Posterior cingulate gyrus (tissue), 11 donors: ENCODE data around the gene EIPR1.
"Not testable (repeated sequence)": the region's sequence is repeated elsewhere in the genome, so short reads cannot be mapped to it uniquely, and the experiment has no call there.

Experiments
- DNase-seq, 10 donors: peaks; one replicate each; pipeline versions ENCODE4 v3.0.0 to v3.0.0-alpha.2; 2020 to 2021; ENCODE audit warnings: mixed read lengths in 3 of 10
- intact Hi-C: fragments of 100-400 bp; cut with DNase I; formaldehyde crosslinking; loops from one replicate; pipeline ENCODE4 v1.15.1; 2023

Gene EIPR1

DNA sequence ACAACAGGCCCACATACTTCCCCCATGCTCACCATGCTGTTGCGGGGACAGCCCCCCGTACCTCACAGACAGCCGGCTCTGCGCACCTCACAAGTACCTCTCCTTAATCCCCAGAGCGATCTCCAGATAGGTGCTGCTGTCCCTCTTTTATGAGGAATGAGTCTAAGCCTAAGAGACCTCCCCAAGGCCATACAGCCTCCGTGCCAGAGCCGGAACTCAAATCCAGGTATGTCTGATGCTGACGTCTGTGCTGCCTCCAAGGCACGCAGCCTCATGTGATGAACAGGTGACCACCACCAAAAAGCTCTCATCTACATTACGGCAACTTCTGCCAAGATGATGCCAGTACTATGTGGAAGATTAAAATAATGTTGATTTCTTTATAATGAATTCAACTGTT, 85.2 kb downstream of the EIPR1 start:
- peak in 1 of 10 donors; percentile 42 for DNase-seq

DNA sequence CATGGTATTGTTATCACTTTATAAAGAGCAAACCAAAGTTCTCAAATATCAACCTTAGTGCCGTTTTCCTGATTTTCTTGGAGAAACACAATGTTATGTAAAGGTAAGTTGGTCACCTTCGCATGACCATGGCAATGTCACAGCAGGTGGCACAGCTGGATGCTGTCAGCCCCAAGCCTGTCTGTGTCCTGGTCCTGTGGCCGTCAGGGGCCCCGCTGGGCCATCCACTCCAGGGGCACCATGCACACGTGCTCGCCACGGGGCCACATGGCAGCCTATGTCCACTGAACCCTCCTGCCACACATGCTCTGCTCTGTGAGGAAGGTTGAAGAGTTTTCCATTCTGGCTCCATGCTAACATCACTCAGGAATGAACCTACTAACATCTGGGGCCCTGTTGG, 85.9 kb downstream of the EIPR1 start:
- intact Hi-C loops, result no loop called here
- DNase-seq, result peak in 1 of 10 donors; percentile 41

More for the DNA sequence above, 85.2 kb downstream of the EIPR1 start:
- intact Hi-C loops, result no loop called here

DNA sequence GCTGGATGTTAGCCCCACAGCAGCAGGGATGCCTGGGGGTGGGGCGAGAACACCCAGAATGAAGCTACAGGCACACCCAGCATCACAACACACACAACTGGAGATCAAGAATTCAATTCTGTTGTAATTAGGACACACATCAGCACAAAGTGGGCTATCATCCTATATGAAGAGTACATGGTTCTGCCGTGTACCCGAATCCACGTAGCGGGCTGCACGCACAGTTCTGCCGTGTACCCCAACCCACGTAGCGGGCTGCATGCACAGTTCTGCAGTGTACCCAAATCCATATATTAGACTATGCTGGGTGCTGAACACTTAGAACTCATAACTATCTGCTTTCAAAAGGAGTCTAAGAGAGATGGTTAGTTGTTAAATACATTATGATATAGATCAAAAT, 86.5 kb downstream of the EIPR1 start:
- intact Hi-C loops, result no loop called here
- DNase-seq, result peak in 2 of 10 donors; percentile 49 to 60

DNA sequence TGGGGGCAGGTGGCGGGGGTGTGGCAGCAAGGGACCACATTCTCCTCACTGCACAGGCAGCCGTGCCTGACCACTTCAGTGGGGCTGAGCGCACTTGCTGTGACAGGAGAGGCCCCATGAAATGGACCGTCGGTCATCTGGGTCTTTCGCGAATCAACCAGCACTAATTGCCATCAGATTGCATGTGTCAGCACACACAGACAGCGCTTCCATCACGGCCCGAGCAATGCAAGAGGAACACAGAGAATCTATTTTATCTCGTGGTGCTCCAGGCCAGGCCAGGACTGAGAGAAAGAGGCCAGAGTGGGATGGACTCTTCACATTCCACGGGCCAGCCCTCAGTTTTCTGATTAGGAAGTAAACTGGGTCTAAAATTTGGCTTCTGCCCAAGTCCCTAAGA, 87.0 kb downstream of the EIPR1 start:
- peak in 2 of 10 donors; percentile 45 to 68 for DNase-seq
- intact Hi-C loops, result no loop called here

DNA sequence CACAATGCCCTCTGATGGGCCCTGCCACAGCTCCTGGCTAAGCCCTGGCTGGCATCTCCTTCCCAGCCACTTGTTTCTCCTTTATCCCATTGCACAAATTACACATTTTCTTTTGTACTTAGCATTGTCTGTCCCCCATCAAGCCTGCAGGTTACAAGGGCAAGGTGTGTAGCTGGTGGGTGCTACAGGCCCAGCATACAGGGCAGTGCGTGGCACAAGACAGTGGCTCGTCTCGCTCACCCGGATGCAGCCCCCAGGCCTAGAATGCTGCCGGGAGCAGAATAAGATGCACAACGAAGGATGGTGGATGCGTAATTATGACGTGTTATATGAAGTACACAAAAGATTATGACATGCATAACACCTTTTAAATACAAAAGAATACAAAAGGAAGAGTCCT, 87.6 kb downstream of the EIPR1 start:
- intact Hi-C loops, result no loop called here
- DNase-seq, result peak in 1 of 10 donors; percentile 49

DNA sequence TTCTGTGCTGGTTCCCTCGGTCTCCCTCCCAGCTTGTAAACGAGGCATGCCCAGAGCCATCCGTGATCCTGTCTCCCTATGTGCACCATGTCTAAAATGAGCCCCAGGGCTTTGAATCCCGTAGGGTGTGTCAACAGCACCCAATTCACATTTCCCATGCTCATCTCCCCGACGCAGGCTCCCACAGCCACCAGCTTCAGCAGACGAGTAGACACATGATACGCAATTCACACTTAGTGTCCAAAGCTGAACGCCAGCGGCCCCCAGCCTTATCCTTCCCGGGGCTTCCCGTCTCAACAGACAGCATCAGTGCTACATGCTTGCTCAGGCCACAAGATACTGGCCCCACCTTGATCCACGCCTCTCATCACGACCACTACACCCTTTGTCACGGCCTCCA, 88.1 kb downstream of the EIPR1 start:
- peak in 2 of 10 donors; percentile 70 to 75 for DNase-seq
- intact Hi-C loops, result no loop called here

DNA sequence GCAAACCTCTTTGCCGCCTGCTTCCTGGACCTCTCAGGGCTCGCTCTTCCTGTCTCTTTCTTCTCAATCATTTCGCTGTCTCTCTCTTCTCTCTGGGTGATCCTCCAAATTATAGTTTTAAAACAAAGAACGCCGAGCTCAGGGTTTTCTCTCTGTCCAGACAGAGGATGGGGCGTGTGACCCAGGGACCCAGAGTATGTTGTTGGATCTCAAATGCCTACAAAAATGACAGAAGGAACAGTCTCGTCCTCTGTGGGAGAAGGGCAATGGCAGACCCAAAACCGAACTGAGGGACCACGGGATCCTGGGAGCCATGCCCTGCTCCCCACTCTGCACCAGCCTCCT, 88.5 kb downstream of the EIPR1 start:
- intact Hi-C loops, result no loop called here
- DNase-seq, result no peak

DNA sequence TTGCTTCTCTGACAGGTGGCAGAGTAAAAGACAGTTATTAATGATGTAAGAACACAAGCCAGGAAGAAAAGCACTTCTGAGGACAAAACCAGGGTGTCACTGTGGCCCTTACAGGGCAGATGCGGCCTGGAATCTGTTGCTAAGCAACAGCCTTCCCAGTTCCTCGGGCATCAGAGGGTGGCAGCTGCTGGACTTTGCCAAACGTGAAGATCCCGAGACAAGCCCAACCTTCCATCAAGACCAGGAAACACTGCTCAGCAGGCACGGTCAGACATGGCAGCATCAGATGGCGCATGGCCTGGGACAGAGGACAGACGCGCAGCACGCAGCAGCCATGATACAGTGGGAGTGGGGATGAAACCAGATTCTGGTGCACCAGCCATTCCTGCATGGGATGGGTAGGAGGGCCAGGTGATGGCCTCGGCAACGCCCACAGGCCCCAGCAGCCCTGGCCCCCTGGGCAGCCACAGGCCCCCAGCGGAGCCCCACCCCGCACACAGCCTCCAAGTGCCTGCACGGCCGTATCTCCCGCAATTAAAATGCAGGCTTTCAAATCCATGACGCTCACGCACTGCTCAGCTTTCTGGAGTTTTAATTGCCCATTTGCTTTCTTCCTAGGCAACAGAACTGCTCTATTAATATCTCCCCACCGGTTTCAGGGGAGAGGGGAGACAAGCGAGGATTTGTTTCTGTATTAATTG, 89.0 kb downstream of the EIPR1 start:
- DNase-seq, result peak in 2 of 10 donors; percentile 80 to 82
- intact Hi-C loops, result no loop called here

DNA sequence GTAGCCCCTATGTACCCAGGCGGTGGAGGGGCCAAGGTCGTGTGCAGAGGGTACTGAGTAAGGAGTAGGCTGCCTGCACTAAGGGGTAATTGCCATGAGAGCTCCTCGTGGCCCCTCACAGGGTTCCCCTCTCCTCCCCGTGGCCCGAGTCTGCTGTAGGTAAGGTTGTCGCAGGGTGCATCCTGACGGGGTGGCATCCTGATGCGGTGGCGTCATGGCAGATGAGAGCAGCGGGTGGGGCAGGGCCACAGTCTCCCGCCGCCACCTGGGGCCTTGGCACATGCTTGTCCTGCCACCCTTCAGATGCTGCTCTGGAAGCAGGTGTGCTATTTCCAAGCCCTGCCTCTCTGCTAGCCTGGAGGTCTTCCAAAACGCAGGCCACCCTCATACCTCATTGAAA, 89.7 kb downstream of the EIPR1 start:
- intact Hi-C loops, result no loop called here
- DNase-seq, result peak in 2 of 10 donors; percentile 72 to 74

DNA sequence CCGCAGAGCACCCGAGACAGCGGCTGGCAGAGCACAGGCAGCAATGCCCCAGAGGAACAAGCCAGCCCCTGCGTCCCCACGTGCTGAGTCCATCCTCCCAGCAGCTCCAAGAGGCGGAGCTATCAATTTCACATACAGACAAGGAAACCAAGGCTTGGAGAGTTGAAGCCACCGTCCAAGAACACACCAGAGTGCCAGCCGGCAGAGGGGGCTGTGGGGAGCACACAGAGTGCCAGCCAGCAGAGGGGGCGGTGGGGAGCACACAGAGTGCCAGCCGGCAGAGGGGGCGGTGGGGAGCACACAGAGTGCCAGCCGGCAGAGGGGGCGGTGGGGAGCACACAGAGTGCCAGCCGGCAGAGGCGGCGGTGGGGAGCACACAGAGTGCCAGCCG, 91.0 kb downstream of the EIPR1 start:
- intact Hi-C loops, result not testable (repeated sequence)
- DNase-seq, result peak in 3 of 10 donors; percentile 45 to 92 (median 88)

DNA sequence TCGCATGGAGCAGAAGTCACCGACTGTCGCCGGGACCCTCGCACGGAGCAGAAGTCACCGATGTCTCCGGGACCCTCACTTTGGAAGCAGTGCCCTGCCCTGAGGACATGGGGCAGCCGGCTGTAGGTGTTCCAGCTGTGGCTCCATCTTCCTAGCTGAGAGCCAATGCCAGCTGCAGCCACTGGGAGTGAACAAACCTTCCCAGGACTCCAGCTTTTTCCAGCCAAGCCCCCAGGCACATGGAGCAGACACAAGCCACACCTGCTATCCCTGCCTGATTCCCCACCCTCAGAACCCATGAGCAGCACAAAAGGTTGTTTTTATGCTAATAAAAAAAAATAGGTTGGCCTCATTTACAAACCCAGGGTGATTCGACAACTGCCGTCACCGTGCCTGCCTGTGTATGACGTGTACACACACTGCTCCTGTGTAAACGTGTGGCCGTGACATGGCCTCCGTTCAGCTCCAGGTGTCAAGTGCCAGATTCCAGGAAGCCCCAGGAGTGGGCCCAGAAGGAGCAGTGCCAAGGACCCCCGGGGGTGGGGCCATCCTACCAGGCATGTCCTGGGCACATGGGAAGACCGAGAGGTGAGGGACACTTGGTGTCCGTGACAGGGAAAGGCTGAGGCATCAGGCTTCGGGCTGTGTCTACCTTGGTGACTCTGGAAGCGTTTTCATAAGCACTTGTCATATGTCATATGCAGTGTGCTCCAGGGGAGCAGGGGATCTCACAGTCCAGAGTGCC, 91.5 kb downstream of the EIPR1 start:
- peak in 2 of 10 donors; percentile 80 to 82 for DNase-seq
- intact Hi-C loops, result no loop called here

DNA sequence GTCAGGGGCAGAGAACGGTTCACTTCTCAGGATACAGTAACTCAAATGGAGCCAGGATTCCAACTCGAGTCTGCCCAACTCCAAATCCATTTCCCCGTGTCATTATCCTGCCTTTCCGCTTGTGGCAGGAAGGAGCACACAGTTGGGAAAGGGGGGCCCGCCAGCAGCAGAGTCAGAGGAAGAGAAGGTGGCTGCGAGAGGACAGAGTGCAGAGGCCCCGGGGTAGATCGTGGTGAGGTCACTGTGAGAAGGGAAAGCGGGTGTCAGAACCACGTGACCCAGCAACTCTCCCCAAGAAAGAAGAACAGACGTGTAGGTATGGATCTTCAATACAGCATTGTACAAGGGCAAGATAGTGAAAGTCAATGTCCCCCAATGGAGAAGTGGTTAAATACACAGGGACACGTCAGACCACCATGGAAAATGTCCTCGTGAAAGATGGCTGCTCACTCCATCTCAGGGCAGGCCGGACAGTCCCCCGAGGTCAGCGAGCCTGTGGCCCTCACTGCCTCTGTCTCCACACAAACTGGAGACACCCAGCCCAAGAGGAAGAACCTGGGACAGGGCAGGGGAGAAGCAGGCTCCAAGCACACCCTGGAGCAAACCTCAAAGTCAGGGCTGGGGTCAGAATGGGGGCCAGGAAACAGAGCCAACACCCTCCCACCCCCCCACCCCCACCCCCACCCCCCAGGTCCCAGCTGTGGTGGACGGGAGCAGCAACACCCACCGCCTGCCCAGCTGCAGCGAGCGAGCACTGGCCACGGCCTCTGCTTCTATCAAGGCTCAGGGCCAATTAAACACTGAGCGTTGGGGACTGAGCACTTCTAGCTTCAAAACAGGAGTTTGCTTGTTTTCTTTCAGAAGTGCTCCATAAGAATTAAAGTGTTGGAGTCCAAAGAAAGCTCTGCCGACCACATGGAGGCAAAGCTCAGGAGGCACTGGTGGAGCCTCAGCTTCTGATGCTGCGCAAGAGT, 92.7 kb downstream of the EIPR1 start:
- peak in 2 of 10 donors; percentile 62 to 72 for DNase-seq
- intact Hi-C loops, result no loop called here

DNA sequence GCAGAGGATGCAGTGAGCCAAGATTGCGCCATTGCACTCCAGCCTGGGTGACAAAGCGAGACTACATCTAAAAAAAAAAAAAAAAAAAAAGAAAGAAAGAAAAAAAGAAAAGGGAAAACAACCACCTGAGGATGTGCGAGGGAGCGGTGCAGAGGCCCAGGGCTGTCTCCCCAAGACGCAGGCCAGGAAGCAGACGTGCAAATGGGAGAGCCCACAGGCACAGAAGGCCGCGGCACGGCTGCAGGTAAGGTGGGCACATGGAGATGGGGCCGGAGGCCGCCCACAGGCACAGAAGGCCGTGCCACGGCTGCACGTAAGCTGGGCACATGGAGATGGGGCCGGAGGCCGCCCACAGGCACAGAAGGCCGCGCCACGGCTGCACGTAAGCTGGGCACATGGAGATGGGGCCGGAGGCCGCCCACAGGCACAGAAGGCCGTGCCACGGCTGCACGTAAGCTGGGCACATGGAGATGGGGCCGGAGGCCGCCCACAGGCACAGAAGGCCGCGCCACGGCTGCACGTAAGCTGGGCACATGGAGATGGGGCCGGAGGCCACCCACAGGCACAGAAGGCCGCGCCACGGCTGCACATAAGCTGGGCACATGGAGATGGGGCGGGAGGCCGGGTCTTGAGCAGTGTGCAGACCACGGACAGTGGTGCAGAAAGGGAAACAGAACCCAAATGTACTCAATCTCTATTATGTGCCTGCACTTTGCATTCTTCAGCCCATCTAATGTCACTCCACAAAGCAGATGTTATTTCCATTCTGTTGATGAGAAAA, 93.6 kb downstream of the EIPR1 start:
- DNase-seq, result peak in 2 of 10 donors; percentile 48 to 62
- intact Hi-C loops, result not testable (repeated sequence)

DNA sequence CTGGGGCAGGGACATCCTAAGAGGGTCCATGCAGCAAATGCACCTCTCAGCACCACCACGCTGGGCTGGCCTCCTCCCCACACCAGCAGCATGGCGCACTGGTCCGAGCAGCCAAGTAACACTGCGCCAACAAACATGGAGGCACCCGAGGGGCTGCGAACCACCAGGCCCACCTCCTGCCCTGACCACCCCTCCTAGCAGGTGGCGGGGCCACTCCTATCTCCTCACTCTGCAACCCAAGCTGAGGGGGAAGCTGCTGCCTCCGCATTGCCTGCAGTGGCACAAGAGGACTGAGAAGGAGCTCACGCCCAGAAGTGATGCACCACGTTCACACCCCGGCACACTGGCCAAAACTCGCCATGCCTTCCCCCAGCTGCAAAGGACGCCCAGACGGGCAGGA, 94.4 kb downstream of the EIPR1 start:
- intact Hi-C loops, result no loop called here
- peak in 4 of 10 donors; percentile 53 to 92 (median 85) for DNase-seq

DNA sequence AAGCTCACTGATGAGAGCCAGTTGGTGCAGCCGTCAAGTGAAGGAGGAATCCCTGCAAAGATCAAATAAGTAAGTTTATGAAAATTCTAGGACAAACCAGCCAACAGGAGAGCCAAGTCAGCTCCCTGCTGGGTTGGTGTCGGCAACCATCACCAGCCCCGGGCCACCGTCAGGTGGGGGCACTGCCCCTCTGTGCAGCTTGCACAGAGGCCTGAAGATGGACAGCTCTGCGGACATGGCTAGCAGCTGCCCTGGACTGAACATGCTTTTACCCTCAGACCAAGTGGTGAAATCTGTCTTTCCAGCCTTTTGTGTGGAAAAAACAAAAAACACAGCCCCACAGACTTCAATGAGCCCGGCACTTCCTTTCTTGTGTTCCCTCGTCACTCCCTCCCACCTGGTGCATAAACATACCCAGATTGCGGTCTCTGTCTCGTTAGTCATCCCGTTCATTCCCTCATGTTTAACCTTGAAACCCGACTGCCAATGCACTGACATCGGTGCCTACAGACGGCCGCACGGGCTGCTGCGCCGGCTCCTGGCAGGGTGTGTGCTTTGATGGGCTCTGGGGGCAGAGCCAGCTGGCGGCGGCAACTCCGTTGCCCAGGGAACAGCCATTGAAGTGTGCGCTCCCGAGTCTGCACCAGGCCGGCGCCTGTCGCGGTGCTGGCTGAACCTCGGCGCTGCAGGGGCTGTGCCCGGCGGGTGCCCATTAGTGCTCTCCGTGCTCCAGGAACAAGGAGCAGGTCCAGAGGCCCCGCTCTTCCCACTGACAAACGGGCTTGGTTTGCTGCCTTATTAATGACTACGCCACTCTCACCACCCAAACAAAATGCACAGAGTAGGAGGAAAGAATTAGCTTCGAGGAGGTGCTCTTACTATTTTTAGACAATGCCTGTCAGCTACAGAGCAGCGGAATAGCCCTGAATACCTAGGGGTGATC, 95.3 kb downstream of the EIPR1 start:
- DNase-seq, result peak; percentile 44 to 96 (median 84)
- intact Hi-C loops, result no loop called here

DNA sequence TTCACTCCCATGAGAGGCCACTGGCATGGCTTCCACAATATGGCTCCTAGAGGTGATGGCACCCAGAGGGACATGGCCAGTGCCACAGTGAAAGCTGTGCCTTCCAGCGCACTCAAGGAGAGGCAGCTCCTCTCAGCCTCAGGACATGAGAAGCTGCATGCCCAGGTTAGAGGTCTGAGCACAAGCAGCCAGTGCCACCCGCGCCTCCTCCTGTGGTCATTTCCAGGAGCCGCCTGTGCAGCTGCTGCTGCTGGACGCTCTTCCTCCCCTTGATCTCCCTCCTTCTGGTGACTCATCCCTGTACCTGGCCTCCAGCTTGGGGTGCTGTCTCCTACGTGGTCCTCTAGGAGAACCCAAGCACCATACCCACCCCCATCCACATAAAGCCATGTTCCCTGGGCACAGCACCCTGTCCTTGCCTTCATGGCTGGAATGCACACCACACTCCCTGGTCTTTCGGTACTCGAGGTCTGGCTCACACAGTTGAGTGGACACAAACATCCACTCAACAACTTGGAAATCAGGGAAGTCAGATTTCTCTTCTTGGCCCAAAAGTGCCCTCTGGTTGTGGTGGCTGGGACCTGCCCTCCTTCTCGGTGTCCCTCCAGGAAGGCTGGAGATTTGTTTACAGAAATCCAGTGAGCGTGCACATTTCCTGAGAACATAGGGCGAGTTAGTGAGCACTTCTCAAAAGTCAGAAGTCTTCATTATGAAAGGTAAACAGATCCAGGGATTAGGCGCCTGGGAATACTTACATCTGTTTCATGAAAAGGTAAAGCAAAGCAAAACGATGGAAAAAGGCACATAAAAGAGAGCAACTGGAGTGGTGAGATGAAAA, 96.7 kb downstream of the EIPR1 start:
- intact Hi-C loops, result no loop called here
- peak in 2 of 10 donors; percentile 63 to 72 for DNase-seq

DNA sequence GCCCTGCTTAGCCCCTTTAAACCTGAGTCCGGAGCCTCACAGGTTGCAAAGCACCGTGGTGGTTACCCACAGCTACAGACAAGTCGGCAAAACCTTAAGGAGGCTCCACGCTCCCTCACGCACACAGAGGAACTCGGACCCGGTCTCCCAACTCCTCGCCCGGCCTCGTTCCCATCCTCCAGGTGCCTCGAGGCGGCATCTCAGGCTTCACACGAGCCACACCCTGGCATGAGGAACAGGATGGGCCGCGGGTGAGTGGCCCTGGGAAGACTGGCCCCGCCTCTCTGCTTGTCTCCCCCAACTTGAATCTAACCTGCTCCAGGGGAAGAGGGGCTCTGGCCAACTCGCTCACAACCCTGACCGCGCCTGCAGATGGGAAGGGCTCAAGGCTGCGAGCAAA, 97.4 kb downstream of the EIPR1 start:
- intact Hi-C loops, result no loop called here
- peak in 2 of 10 donors; percentile 55 to 81 for DNase-seq
